ENCODE data around the gene SPINK8. TPM values are rescaled to one million over a fixed set of nuclear protein-coding genes. Genes with fewer than 3 reads are reported as not detected.

The SPINK8 gene
- total and polyA plus RNA-seq, 2 of the 8 experiments (the other 6 are each of a cell fraction or from before 2014, with no cell fraction given), result 0.29 TPM; not detected in 1

GRCh38 chr3:48285675-48286074 is 47.8 kb downstream of the SPINK8 start:
- H2BK120ac ChIP-seq (replicated peaks; ENCODE audit: low read depth, low read length), result no peak overlapping the region
- H3K4me3 ChIP-seq (ENCODE audit: extremely low read depth in 1 of 4, insufficient read depth in 2 of 4, low read depth in 3 of 4, low read length in 4 of 4), result no peak overlapping the region
- no peak overlapping the region for H4K91ac ChIP-seq (replicated peaks; ENCODE audit: insufficient read length, low read length)
- H3K36me3 ChIP-seq (ENCODE audit: control insufficient read depth in 2 of 4, insufficient read depth in 4 of 4, low read length in 3 of 4), result peaks cover 0 to 8% (median 2%) of the 10 kb centered on the region in 4 experiments; a peak in 3 of 8 replicates
- POLR2A ChIA-PET (ENCODE audit: partially characterized antibody), result interaction anchor here (0.8 to 4.2 kb wide), 6 partner anchors 7 to 45 kb away, joined by 3 to 20 read pairs (median 10); partner anchors contain the start of gene ZNF589
- H4K5ac ChIP-seq (ENCODE audit: insufficient read length, low read depth, low read length), result no peak overlapping the region
- no peak overlapping the region for H4K8ac ChIP-seq (ENCODE audit: extremely low read depth, insufficient read depth, low read length)
- H2BK5ac ChIP-seq (ENCODE audit: low read depth, low read length), result no peak overlapping the region
- no peak overlapping the region for H2BK15ac ChIP-seq (ENCODE audit: low read length)
- no peak overlapping the region for H3K4ac ChIP-seq (replicated peaks; ENCODE audit: insufficient read length, low read depth, low read length)
- H3K27me3 ChIP-seq (replicated peaks in 1 of 4; ENCODE audit: control insufficient read depth in 3 of 4, extremely low read depth in 1 of 4, insufficient read depth in 3 of 4, low read length in 3 of 4), result no peaks in the 10 kb centered on the region; a peak in 1 of 7 replicates
- H3K4me1 ChIP-seq (replicated peaks in 1 of 4; ENCODE audit: control insufficient read depth in 3 of 4, insufficient read depth in 4 of 4, low read length in 3 of 4), result no peaks in the 10 kb centered on the region
- 0 out of 2 replicates have a peak, but pooled peaks cover 1% of the 10 kb centered on the region for H3K23me2 ChIP-seq (ENCODE audit: low read depth, low read length)
- no peak overlapping the region for H2AK5ac ChIP-seq (ENCODE audit: low read depth, low read length)
- no peak for FAIRE-seq
- no peaks in the 10 kb centered on the region for H3K79me2 ChIP-seq (ENCODE audit: control insufficient read depth in 1 of 2, insufficient read depth in 2 of 2, low read length in 2 of 2)
- no peak overlapping the region for H2AFZ ChIP-seq (ENCODE audit: low read length)
- no peak overlapping the region for H2BK20ac ChIP-seq (ENCODE audit: low read length)
- WGBS, 2 experiments (ENCODE audit: extremely low coverage in 1 of 2, insufficient coverage in 1 of 2, insufficient read length in 1 of 2, insufficient replicate concordance in 2 of 2, low coverage in 1 of 2, low lambda C conversion rate in 2 of 2, missing lambda C conversion rate in 1 of 2), result 86% methylated on average over 1 of the region's 1 CpG; no CpG with 5 or more reads in 1 of the 2 experiments
- TF ChIP-seq PHF8 (conservative IDR thresholded peaks at IDR 0.05; ENCODE audit: low read depth, low read length), result no peak
- TF ChIP-seq HDAC2 (IDR thresholded peaks at IDR 0.05; ENCODE audit: borderline replicate concordance in 1 of 2, low read depth in 2 of 2, low read length in 2 of 2), result no peak
- H3K79me1 ChIP-seq (ENCODE audit: low read depth, low read length), result no peaks in the 10 kb centered on the region; the same call in 1 of the 2 replicates
- no peaks in the 10 kb centered on the region for H4K20me1 ChIP-seq (replicated peaks in 1 of 2; ENCODE audit: control insufficient read depth in 1 of 2, insufficient read depth in 2 of 2, low read length in 2 of 2)
- H3K14ac ChIP-seq (ENCODE audit: insufficient read length), result no peak overlapping the region
- no peak overlapping the region for H2BK12ac ChIP-seq (ENCODE audit: low read depth, low read length)
- CTCF ChIA-PET (ENCODE audit: partially characterized antibody), result interaction anchor here (0.7 to 1.6 kb wide), 3 partner anchors 147 to 317 kb away, joined by 3 to 10 read pairs (median 4); no protein-coding TSS in a partner anchor
- DNase-seq (ENCODE audit: low read depth in 1 of 2, low spot score in 2 of 2), result no peak
- no peak overlapping the region for H3K18ac ChIP-seq (ENCODE audit: extremely low read depth, low read length)
- no peak overlapping the region for H3K23ac ChIP-seq (ENCODE audit: insufficient read length)
- no peak overlapping the region for H3K4me2 ChIP-seq (ENCODE audit: insufficient read depth in 1 of 2, low read depth in 2 of 2, low read length in 2 of 2)
- no peak overlapping the region for H3K27ac ChIP-seq (ENCODE audit: low read depth, low read length)
- H3K9ac ChIP-seq (replicated peaks in 1 of 4; ENCODE audit: extremely low read depth in 1 of 4, low read depth in 3 of 4, low read length in 3 of 4), result no peak overlapping the region
- H3K9me3 ChIP-seq (ENCODE audit: insufficient read depth in 2 of 2, low read depth in 1 of 2, low read length in 1 of 2), result no peaks in the 10 kb centered on the region
- H3K56ac ChIP-seq (replicated peaks; ENCODE audit: insufficient read length, low read depth, low read length), result no peak overlapping the region
